ENCODE measurements around the gene FGD2.

DNA sequence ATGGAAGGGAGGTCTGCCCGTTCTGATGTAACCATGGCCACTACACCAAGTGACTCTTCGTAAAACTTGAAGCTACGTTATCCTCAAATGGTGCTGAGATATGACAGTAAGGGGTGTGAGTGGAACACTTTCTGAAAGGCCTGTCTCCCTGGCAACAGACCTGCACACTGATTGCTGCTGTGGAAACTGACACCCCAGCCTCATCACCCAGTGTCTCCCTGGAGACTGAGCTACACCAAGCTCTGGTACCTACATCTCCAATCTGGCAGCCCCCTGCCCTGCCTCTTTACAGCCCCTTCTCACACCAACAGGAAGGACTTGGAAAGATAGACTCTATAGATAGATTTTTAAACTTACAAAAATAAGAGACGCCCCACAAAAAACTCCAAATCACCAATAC is 37.7 kb upstream of the FGD2 start:
- no peak for TF ChIP-seq POLR2AphosphoS5 (IDR thresholded peaks at IDR 0.05)
- TF ChIP-seq, protein P1, sequence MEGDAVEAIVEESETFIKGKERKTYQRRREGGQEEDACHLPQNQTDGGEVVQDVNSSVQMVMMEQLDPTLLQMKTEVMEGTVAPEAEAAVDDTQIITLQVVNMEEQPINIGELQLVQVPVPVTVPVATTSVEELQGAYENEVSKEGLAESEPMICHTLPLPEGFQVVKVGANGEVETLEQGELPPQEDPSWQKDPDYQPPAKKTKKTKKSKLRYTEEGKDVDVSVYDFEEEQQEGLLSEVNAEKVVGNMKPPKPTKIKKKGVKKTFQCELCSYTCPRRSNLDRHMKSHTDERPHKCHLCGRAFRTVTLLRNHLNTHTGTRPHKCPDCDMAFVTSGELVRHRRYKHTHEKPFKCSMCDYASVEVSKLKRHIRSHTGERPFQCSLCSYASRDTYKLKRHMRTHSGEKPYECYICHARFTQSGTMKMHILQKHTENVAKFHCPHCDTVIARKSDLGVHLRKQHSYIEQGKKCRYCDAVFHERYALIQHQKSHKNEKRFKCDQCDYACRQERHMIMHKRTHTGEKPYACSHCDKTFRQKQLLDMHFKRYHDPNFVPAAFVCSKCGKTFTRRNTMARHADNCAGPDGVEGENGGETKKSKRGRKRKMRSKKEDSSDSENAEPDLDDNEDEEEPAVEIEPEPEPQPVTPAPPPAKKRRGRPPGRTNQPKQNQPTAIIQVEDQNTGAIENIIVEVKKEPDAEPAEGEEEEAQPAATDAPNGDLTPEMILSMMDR (IDR thresholded peaks at IDR 0.05), result no peak
- no peak for TF ChIP-seq POLR2A (IDR thresholded peaks at IDR 0.05)
